ENCODE results near the gene FJX1.

The FJX1 gene

DNA sequence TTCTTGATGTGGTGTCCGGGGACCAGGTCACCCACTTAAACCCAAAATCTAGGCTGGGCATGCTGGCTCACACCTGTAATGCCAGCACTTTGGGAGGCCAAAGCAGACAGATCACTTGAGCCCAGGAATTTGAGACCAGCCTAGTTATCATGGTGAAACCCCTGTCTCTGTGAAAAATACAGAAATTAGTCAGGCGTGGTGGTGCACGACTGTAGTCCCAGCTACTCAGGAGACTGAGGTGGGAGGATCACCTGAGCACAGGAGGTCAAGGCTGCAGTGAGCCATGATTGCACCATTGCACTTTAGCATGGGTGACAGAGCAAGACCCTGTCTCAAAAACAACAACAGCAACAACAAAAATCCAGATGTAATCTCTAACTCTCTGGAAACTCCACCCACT, 30.3 kb upstream of the FJX1 start:
- no peak overlapping the region for H3K4me3 ChIP-seq
- H4K20me1 ChIP-seq: no peaks in the 10 kb centered on the region
- H3K9me3 ChIP-seq: no peaks in the 10 kb centered on the region
- H3K36me3 ChIP-seq: no peaks in the 10 kb centered on the region
- no peak overlapping the region for H3K4me2 ChIP-seq
- H3K27me3 ChIP-seq: no peaks in the 10 kb centered on the region
- no peak for TF ChIP-seq Cebpa-rat (IDR thresholded peaks at IDR 0.05)
- no peaks in the 10 kb centered on the region for H3K4me1 ChIP-seq
- no peak overlapping the region for H3K27ac ChIP-seq
- no peak overlapping the region for H3K9ac ChIP-seq

DNA sequence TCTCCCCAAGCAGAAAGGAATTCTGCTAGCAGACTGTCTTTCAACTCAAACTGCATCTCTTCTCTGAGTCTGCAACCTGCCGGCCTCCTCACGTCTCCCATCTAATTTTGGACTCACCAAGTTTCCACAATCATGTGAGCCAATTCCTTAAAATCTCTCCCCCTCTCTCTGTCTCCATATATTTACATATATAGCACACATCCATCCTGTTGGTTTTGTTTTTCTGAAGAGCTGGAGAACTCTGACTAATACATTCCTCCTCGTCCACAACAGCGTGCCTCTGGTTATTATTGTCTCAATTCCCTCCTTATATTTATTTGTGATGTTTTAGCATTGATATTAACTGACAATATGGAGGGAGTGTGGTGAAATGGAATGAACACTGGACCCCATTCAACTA, 29.6 kb upstream of the FJX1 start:
- no peak overlapping the region for H3K27ac ChIP-seq

DNA sequence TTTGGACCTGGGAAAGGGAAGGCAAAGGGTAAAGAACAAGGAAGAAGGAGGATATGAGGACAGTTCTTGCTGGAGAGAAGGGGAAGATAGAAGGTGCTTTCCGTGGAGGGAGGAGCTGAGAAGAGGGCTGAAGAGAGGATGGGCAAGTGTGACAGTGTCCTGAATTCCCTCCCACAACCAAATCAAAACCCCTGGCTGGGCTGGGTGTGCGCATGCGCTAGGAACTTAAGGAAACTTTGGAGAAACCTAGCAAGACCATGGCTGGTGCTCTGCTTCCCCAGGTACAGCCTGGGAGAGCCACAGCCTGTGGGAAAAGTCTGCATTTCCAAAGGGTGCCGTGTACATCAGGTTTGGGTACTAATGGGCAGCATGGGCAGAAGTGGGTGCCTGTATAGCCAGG, 29.0 kb upstream of the FJX1 start:
- Histone ChIP-seq H3K4me2 (no peak overlapping the region), H3K9ac (no peak overlapping the region), H3K4me3 (no peak overlapping the region), H3K27ac (no peak overlapping the region), H3K4me1 (no peaks in the 10 kb centered on the region), H4K20me1 (no peaks in the 10 kb centered on the region), H3K9me3 (no peaks in the 10 kb centered on the region), H3K36me3 (no peaks in the 10 kb centered on the region), H3K27me3 (no peaks in the 10 kb centered on the region)
- TF ChIP-seq Cebpa-rat (IDR thresholded peaks at IDR 0.05): no peak

More for the DNA sequence above, 29.6 kb upstream of the FJX1 start:
- H3K9me3 ChIP-seq: no peaks in the 10 kb centered on the region
- H3K9ac ChIP-seq: no peak overlapping the region
- H3K27me3 ChIP-seq: no peaks in the 10 kb centered on the region
- no peaks in the 10 kb centered on the region for H3K4me1 ChIP-seq
- H3K4me3 ChIP-seq: no peak overlapping the region
- no peaks in the 10 kb centered on the region for H3K36me3 ChIP-seq
- H4K20me1 ChIP-seq: no peaks in the 10 kb centered on the region
- no peak overlapping the region for H3K4me2 ChIP-seq
- no peak for TF ChIP-seq Cebpa-rat (IDR thresholded peaks at IDR 0.05)

DNA sequence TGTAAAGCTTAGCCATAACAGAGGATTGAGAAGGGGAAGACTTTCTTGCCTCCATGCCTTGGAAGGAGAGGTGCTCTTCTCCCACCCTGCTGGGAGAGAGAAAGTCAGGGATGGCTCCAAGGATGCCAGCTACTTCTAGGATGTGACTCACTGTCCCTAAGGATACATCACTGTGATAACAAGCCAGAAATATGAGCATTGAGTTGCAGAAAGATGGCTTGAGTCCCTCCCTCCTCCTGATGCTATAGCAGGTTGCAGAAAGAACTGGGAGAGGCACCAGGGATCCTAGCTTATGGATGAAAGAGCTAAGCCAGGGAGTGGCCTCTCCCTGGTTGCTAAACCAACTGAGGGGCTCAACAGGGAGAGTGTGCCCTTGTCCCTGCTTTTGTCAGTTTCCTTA, 27.8 kb upstream of the FJX1 start:
- Histone ChIP-seq H3K9me3 (no peaks in the 10 kb centered on the region), H3K27me3 (no peaks in the 10 kb centered on the region), H4K20me1 (no peaks in the 10 kb centered on the region), H3K27ac (no peak overlapping the region), H3K9ac (no peak overlapping the region), H3K4me2 (no peak overlapping the region), H3K4me3 (no peak overlapping the region), H3K4me1 (no peaks in the 10 kb centered on the region), H3K36me3 (no peaks in the 10 kb centered on the region)
- no peak for TF ChIP-seq Cebpa-rat (IDR thresholded peaks at IDR 0.05)

DNA sequence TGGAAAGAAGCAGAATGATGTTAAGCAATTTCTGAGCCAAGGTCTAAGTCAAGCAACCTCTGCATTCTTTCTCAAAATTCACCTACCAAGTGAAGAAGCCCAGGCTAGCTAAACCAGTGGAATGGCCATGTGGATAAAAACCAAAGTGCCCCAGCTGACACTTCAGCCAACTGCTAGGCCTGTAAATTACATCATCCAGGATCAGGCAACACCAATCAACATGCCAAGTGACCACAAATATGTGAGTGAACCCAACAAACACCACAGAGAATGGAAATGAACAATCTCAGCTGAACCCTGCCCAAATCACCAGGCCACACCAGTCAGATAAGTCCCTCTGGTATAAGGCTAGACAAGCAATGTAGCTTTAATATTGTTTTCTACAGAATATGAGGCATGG, 25.1 kb upstream of the FJX1 start:
- H3K4me1 ChIP-seq: no peaks in the 10 kb centered on the region
- TF ChIP-seq Cebpa-rat (IDR thresholded peaks at IDR 0.05): no peak
- no peaks in the 10 kb centered on the region for H3K9me3 ChIP-seq
- H3K27me3 ChIP-seq: no peaks in the 10 kb centered on the region
- no peak overlapping the region for H3K27ac ChIP-seq
- H3K36me3 ChIP-seq: no peaks in the 10 kb centered on the region
- H3K9ac ChIP-seq: no peak overlapping the region
- no peak overlapping the region for H3K4me2 ChIP-seq
- H4K20me1 ChIP-seq: no peaks in the 10 kb centered on the region
- H3K4me3 ChIP-seq: no peak overlapping the region

DNA sequence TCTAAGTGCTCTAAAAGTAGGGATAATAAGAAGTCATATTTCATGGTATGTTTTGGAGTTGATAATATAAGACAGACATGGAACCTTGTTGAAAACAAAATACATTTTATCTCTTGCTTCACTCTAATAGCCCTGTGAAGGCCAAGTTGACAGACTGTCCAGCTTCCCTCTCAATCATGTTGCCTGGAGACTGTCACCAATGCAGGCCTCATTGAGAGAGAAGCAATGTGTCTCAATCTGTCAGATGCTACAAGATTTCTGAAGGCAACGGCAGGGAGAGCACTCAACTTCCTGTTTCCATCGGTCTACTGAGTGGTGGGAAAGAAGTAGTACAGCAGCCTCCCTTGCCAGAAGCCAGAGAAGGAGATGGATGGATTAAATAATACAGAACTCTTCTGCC, 23.6 kb upstream of the FJX1 start:
- no peak for TF ChIP-seq Cebpa-rat (IDR thresholded peaks at IDR 0.05)
- Histone ChIP-seq H3K4me1 (no peaks in the 10 kb centered on the region), H4K20me1 (no peaks in the 10 kb centered on the region), H3K4me3 (no peak overlapping the region), H3K36me3 (no peaks in the 10 kb centered on the region), H3K9me3 (no peaks in the 10 kb centered on the region), H3K27ac (no peak overlapping the region), H3K9ac (no peak overlapping the region), H3K4me2 (no peak overlapping the region), H3K27me3 (no peaks in the 10 kb centered on the region)

DNA sequence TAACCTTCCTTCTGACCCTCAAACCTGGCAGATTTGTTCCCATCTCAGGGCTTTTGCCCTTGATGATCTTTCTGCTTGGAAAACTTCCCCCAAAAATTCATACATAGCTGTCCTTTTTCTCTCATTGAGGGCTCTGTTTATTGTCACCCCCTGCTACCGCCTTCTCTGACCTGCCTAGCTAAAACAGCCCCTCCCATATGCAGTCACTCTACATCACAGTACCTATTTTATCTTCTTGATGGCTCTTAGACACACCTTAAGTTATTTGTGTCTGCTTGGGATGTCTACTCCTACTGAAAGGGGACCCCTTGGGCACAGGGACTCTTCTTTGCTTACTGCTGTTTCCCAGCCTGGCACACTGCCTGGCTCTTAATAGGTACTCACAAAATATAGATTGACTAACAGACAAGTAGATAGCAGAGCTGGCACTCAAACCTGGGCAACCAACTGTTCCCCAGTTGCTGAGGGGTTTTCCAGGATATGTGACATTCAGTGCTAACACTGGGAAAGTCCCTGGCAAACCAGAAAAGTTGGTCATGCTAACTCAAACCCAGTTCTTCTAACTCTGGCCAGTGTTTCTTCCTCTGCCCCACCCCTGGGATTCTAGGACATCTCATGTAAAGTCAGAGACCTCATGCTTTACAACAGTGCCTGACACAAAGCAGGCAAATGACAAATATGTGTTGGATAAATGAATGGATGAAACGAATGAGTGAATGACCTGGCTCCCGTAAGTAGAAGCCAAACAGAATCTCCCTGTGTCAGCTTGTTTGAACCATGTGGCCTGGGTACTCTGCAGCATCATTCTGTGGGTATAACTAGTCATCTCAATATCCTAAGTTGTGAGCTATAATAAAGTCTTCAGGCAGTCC, 19.8 kb upstream of the FJX1 start:
- TF ChIP-seq Cebpa-rat (IDR thresholded peaks at IDR 0.05): no peak
- Histone ChIP-seq H3K9me3 (peaks cover 5% of the 10 kb centered on the region; the same call in 1 of the 2 replicates), H4K20me1 (no peaks in the 10 kb centered on the region), H3K36me3 (no peaks in the 10 kb centered on the region), H3K9ac (no peak overlapping the region), H3K4me2 (no peak overlapping the region), H3K27ac (no peak overlapping the region), H3K27me3 (no peaks in the 10 kb centered on the region), H3K4me3 (no peak overlapping the region), H3K4me1 (no peaks in the 10 kb centered on the region)

DNA sequence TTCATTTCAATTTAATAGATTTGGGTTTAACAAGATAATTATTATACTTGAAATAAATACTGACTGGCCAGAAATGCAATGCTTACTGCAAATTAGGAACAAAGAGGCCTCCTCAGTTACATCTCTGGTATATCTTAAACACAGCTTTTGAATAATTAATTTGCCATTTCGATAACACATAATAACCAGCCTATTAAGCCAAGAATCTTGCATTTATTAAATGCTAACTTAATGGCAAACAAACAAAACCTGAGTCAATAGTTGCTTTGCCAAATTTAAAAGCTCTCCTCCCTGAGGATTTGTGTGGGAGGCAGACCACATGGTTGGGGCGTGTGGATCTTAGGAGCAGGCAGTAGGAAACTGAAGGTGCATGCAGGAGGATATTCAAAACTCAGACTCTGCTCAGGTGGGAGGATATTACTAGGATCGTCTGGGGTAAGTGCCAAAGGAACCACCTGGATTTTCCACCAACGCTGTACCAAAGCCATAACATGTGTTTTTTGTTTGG, 17.9 kb upstream of the FJX1 start:
- no peaks in the 10 kb centered on the region for H3K36me3 ChIP-seq
- no peak overlapping the region for H3K9ac ChIP-seq
- H4K20me1 ChIP-seq: no peaks in the 10 kb centered on the region
- H3K27ac ChIP-seq: no peak overlapping the region
- H3K4me2 ChIP-seq: no peak overlapping the region
- no peaks in the 10 kb centered on the region for H3K27me3 ChIP-seq
- peaks cover 5% of the 10 kb centered on the region; the same call in 1 of the 2 replicates for H3K9me3 ChIP-seq
- no peaks in the 10 kb centered on the region for H3K4me1 ChIP-seq
- no peak overlapping the region for H3K4me3 ChIP-seq
- TF ChIP-seq Cebpa-rat (IDR thresholded peaks at IDR 0.05): no peak

DNA sequence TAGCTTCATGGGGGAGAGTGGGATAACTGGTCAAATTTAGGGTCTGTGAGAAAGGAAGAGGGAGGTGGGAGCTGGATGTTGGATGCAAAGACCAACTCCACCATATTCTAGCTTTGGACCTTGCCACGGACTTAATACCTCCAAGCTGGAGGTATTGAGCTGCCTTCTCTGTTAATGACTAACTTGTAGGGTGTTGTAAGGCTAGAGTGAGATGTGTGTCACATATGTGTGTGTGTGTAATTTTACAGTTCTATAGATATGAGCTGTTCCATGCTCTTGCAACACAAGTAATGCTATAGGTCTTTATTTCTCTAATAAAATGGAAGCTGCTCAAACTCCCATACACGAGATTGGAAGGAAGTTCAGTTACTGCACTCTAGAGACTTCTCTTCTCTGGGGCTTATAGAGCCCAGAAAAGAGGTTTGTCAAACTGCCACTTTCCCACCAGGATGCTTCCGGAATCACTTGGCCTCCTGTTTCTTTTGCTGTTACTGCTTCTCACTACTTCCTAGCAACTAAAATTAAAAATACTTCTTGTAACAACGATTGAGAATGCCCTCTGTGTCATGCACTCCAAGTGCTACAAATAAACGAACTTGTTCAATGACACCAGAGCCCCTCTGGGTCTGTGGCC, 16.0 kb upstream of the FJX1 start:
- Histone ChIP-seq H3K27ac (no peak overlapping the region), H3K9ac (no peak overlapping the region), H3K4me1 (peaks cover 6% of the 10 kb centered on the region), H3K36me3 (no peaks in the 10 kb centered on the region), H3K9me3 (peaks cover 5% of the 10 kb centered on the region; the same call in 1 of the 2 replicates), H4K20me1 (no peaks in the 10 kb centered on the region), H3K4me3 (no peak overlapping the region), H3K4me2 (no peak overlapping the region), H3K27me3 (no peaks in the 10 kb centered on the region)
- TF ChIP-seq Cebpa-rat (IDR thresholded peaks at IDR 0.05): no peak

DNA sequence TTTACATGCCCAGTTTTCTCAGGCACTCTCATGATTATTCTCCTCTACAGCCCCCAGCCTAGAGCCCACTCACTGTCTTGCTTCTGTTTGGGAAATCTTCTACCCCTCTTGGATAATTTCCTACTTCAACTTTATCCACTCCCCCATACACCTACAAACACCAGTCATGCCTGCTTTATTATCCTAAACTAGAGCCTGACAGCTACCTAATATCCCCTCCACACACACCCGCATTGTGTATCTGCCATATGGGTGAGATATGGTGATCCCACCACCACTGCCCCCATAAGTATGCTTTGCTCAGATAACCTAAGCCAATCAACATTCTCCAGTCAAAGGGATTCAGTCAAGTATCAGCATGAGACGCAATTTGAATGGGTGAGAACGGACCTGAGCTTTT, 15.3 kb upstream of the FJX1 start:
- no peak overlapping the region for H3K4me3 ChIP-seq

More for the DNA sequence above, 15.3 kb upstream of the FJX1 start:
- Histone ChIP-seq H3K4me2 (no peak overlapping the region), H3K36me3 (no peaks in the 10 kb centered on the region), H3K27ac (no peak overlapping the region), H3K4me1 (peaks cover 13% of the 10 kb centered on the region), H3K27me3 (no peaks in the 10 kb centered on the region), H3K9me3 (peaks cover 5% of the 10 kb centered on the region; the same call in 1 of the 2 replicates), H3K9ac (no peak overlapping the region), H4K20me1 (no peaks in the 10 kb centered on the region)
- no peak for TF ChIP-seq Cebpa-rat (IDR thresholded peaks at IDR 0.05)
